Measurements from ENCODE around the gene TRIM7. TPM values are rescaled to one million over a fixed set of nuclear protein-coding genes. Genes with fewer than 3 reads are reported as not detected.

TRIM7 gene
- total and polyA plus RNA-seq, 9 of the 15 experiments (the other 6 are each of a cell fraction or from before 2014, with no cell fraction given), result 2.6 to 14.9 (median 8.9) TPM

DNA sequence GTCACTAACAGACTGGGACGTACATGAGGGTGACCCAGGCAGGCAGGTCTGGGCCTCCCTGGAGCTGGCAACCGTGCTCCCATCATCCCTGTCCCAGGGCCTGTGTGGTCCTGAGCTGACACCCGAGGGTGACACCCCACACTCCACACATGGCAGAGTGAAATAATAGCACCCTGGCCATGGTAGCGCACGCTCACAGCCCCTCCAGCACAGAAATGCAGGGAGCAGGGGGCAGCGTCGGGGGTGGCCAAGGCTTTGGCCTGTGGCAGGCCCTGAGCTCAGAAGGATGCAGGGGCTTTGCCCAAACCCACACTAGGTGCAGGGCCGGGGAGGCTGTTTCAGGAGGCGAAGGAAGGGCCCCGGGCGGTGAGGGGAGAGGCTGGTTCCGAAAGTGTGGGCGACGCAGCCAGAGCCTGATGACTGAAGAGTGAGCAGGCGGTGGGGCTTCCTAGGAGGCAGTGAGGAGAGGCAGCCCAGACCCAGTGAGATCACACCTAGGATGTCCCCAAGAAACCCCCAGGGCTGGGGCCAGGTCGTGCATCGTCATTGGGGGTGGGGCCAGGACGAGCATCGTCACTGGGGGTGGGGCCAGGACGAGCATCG is 44.7 kb downstream of the TRIM7 start (continued):
- TF ChIP-seq, protein P1, sequence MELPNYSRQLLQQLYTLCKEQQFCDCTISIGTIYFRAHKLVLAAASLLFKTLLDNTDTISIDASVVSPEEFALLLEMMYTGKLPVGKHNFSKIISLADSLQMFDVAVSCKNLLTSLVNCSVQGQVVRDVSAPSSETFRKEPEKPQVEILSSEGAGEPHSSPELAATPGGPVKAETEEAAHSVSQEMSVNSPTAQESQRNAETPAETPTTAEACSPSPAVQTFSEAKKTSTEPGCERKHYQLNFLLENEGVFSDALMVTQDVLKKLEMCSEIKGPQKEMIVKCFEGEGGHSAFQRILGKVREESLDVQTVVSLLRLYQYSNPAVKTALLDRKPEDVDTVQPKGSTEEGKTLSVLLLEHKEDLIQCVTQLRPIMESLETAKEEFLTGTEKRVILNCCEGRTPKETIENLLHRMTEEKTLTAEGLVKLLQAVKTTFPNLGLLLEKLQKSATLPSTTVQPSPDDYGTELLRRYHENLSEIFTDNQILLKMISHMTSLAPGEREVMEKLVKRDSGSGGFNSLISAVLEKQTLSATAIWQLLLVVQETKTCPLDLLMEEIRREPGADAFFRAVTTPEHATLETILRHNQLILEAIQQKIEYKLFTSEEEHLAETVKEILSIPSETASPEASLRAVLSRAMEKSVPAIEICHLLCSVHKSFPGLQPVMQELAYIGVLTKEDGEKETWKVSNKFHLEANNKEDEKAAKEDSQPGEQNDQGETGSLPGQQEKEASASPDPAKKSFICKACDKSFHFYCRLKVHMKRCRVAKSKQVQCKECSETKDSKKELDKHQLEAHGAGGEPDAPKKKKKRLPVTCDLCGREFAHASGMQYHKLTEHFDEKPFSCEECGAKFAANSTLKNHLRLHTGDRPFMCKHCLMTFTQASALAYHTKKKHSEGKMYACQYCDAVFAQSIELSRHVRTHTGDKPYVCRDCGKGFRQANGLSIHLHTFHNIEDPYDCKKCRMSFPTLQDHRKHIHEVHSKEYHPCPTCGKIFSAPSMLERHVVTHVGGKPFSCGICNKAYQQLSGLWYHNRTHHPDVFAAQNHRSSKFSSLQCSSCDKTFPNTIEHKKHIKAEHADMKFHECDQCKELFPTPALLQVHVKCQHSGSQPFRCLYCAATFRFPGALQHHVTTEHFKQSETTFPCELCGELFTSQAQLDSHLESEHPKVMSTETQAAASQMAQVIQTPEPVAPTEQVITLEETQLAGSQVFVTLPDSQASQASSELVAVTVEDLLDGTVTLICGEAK (IDR thresholded peaks at IDR 0.05), result peak; percentile 61
- TF ChIP-seq, protein P1 (CRISPR knock-in tag; IDR thresholded peaks at IDR 0.05), result no peak
- TF ChIP-seq ATF1 (CRISPR knock-in tag; IDR thresholded peaks at IDR 0.05) (no peak), ATF1 (tag; IDR thresholded peaks at IDR 0.05) (peak; percentile 64), TCFL5 (CRISPR knock-in tag; conservative IDR thresholded peaks at IDR 0.05) (no peak), NONO (IDR thresholded peaks at IDR 0.05; ENCODE audit: low read depth in 2 of 2, low read length in 1 of 2) (no peak), HDGF (IDR thresholded peaks at IDR 0.05) (peak; percentile 47; the same call in 1 of the 2 replicates), HOXB6 (CRISPR knock-in tag; IDR thresholded peaks at IDR 0.05; ENCODE audit: borderline replicate concordance) (no peak), ZNF436 (CRISPR knock-in tag; IDR thresholded peaks at IDR 0.05) (no peak)
- TF ChIP-seq, protein P2, sequence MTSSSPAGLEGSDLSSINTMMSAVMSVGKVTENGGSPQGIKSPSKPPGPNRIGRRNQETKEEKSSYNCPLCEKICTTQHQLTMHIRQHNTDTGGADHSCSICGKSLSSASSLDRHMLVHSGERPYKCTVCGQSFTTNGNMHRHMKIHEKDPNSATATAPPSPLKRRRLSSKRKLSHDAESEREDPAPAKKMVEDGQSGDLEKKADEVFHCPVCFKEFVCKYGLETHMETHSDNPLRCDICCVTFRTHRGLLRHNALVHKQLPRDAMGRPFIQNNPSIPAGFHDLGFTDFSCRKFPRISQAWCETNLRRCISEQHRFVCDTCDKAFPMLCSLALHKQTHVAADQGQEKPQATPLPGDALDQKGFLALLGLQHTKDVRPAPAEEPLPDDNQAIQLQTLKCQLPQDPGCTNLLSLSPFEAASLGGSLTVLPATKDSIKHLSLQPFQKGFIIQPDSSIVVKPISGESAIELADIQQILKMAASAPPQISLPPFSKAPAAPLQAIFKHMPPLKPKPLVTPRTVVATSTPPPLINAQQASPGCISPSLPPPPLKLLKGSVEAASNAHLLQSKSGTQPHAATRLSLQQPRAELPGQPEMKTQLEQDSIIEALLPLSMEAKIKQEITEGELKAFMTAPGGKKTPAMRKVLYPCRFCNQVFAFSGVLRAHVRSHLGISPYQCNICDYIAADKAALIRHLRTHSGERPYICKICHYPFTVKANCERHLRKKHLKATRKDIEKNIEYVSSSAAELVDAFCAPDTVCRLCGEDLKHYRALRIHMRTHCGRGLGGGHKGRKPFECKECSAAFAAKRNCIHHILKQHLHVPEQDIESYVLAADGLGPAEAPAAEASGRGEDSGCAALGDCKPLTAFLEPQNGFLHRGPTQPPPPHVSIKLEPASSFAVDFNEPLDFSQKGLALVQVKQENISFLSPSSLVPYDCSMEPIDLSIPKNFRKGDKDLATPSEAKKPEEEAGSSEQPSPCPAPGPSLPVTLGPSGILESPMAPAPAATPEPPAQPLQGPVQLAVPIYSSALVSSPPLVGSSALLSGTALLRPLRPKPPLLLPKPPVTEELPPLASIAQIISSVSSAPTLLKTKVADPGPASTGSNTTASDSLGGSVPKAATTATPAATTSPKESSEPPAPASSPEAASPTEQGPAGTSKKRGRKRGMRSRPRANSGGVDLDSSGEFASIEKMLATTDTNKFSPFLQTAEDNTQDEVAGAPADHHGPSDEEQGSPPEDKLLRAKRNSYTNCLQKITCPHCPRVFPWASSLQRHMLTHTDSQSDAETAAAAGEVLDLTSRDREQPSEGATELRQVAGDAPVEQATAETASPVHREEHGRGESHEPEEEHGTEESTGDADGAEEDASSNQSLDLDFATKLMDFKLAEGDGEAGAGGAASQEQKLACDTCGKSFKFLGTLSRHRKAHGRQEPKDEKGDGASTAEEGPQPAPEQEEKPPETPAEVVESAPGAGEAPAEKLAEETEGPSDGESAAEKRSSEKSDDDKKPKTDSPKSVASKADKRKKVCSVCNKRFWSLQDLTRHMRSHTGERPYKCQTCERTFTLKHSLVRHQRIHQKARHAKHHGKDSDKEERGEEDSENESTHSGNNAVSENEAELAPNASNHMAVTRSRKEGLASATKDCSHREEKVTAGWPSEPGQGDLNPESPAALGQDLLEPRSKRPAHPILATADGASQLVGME (CRISPR knock-in tag; IDR thresholded peaks at IDR 0.05), result no peak; the same call in 1 of the 2 replicates
- TF ChIP-seq, protein P3, sequence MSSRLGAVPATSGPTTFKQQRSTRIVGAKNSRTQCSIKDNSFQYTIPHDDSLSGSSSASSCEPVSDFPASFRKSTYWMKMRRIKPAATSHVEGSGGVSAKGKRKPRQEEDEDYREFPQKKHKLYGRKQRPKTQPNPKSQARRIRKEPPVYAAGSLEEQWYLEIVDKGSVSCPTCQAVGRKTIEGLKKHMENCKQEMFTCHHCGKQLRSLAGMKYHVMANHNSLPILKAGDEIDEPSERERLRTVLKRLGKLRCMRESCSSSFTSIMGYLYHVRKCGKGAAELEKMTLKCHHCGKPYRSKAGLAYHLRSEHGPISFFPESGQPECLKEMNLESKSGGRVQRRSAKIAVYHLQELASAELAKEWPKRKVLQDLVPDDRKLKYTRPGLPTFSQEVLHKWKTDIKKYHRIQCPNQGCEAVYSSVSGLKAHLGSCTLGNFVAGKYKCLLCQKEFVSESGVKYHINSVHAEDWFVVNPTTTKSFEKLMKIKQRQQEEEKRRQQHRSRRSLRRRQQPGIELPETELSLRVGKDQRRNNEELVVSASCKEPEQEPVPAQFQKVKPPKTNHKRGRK (tag; IDR thresholded peaks at IDR 0.05), result no peak
